Daoy (cell line): ENCODE results near the gene TP53AIP1. TPM values are rescaled to one million over a fixed set of nuclear protein-coding genes. Genes with fewer than 3 reads are reported as not detected.

Source experiments
- DNase-seq: peaks from one replicate; pipeline ENCODE4 v3.0.0-alpha.2; 2015; ENCODE audit warnings: low read depth
- total RNA-seq: library from RNA; depleted of rRNA; stranded (reverse); fragments of >200 nt; shearing (Covaris generic); gene quantifications from 2 replicates; pipeline ENCODE4 v1.2.3, GENCODE V29; 2014; rRNA removed

Gene TP53AIP1
- total RNA-seq, 1 experiment from 2014 or later = not detected

- peak; percentile 37 for DNase-seq
These were observed 51.9 kb downstream of the TP53AIP1 start, which contains the start of gene KCNJ5 for GRCh38 chr11:128890543-128891368. KCNJ5 (plus strand) TSS chr11:128891356; CDS start chr11:128911274, 19,918 bp downstream.

GRCh38 chr11:128890216-128890542 lies 52.5 kb downstream of the TP53AIP1 start:
- DNase-seq = no peak

DNA sequence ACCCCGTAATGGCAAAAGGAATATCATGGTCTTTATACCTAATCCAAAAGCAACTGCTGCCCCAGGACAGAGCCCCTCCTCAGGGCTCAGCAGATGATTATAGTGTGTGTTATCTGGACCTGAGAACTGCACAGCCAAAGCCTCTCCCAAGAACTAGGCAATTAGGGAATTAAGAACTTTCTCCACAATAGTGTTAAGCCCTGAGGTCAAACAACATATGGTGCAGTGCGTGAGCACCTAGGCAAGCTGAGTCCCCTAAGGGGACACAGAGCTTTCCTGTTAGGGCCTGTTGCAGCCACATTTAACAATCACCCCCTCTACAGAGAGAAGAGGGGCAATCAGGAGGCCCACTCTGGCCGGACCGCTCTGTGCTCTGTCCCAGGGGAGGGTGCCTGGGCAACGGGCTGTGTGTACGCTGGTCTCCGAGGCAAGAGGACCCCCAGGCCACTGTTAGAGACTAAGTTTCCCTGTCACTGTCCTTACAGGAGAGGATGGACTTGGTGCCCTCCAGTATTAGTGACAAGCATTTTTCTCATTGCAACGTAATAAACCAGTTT lies 52.9 kb downstream of the TP53AIP1 start:
- no peak for DNase-seq

- no peak for DNase-seq
These were observed 54.4 kb downstream of the TP53AIP1 start for GRCh38 chr11:128888034-128888985.

DNA sequence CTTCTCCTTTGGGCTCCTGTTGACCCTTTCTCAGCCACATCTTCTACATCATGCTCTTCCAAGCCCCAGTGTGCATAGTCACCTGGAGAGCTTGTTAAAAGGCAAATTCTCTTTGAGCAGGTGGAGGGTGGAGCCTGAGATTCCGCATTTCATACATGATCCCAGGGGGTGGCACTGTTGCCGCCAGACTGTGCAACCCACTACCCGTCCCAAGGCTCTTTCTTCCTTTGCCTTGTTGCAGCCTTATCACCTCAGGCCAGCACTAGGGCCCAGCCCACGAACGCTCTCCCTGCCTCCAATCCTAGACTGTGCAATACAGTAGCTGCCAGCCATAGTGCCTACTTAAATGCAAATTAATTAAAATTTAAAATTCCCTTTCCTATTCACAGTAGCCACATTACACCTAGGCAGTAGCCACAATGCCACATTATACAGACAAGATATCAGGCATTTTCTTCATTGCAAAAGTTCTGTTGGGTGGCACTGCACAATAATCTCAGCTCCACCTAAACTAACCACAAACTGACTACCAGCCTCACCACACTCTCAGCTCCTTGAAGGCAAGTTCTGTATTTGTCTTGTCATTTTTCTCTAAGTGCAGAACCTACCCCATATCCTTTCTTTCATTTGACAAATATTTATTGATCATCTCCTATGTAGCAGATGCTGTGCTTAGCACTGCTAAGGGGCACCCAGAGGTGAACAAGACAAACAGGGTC lies 56.1 kb downstream of the TP53AIP1 start:
- no peak for DNase-seq

Other genes starting within 250 kb of the TP53AIP1 start
- gene FLI1, start 248.8 kb downstream of the TP53AIP1 start, total RNA-seq = 11.7 and 15.4 TPM in 2 replicates
- gene KCNJ1, start 75.6 kb downstream of the TP53AIP1 start, total RNA-seq = not detected in 2 replicates
- gene KCNJ5, start 51.5 kb downstream of the TP53AIP1 start, total RNA-seq = not detected in 2 replicates
- gene ARHGAP32, start 249.5 kb upstream of the TP53AIP1 start, total RNA-seq = 2.8 and 5.9 TPM in 2 replicates